Right lobe of liver (tissue), 6 donors: ENCODE results near the gene PKP4. TPM values are rescaled to one million over a fixed set of nuclear protein-coding genes. Genes with fewer than 3 reads are reported as not detected.

Experiments used
- ATAC-seq, 4 donors: fragments of 200-7000 bp; cut with Tn5 transposase; one replicate each; pipeline ENCODE4 v1.9.1; 2020; ENCODE audit warnings: mild to moderate bottlenecking in 4 of 4, moderate library complexity in 4 of 4
- DNase-seq, 3 donors: peaks; one replicate each; pipeline ENCODE4 v3.0.0-alpha.2; 2020
- H3K27ac ChIP-seq, 3 donors: fragments of 200-600 bp; one replicate each; pipeline ENCODE4 v1.8.0; 2022
- H3K27me3 ChIP-seq, 2 donors: fragments of 200-600 bp; one replicate each; pipeline ENCODE4 v1.8.0; 2022
- H3K36me3 ChIP-seq, 4 donors: fragments of 200-600 bp; sonication (generic) in 1 of 4; one replicate each; pipeline versions ENCODE4 v1.5.1 to v1.8.0; 2017 to 2022; ENCODE audit warnings: control low read depth in 1 of 4
- H3K4me1 ChIP-seq, 4 donors: fragments of 200-600 bp; sonication (generic) in 1 of 4; one replicate each; pipeline versions ENCODE4 v1.5.1 to v1.8.0; 2017 to 2022; ENCODE audit warnings: control low read depth in 1 of 4
- H3K4me3 ChIP-seq, 3 donors: fragments of 200-600 bp; one replicate each; pipeline ENCODE4 v1.8.0; 2022
- H3K9me3 ChIP-seq, 4 donors: fragments of 200-600 bp; sonication (generic) in 1 of 4; one replicate each; pipeline versions ENCODE4 v1.5.1 to v1.8.0; 2017 to 2022; ENCODE audit warnings: control low read depth in 1 of 4
- CTCF ChIP-seq, 4 donors: fragments of 200-600 bp in 3 of 4; fragments of 450-650 bp in 1 of 4; IDR thresholded peaks; one replicate each; pipeline versions ENCODE4 v1.5.1 to v1.8.0; 2016 to 2022; ENCODE audit warnings: antibody characterized with exemption in 4 of 4, mild to moderate bottlenecking in 2 of 4
- POLR2A ChIP-seq: fragments of 450-650 bp; IDR thresholded peaks from one replicate; pipeline ENCODE4 v1.6.1; 2017; ENCODE audit warnings: antibody characterized with exemption, mild to moderate bottlenecking
- WGBS: methylation state at CpG from one replicate; pipeline ENCODE4 v1.1.6; 2018; ENCODE audit warnings: low coverage, low lambda C conversion rate; ENCODE audit not compliant: insufficient coverage; ENCODE audit errors: missing lambda C conversion rate; 5-methylcytosine and 5-hydroxymethylcytosine counted together
- intact Hi-C, 2 donors: fragments of 100-400 bp; cut with DNase I; formaldehyde crosslinking; loops; one replicate each; pipeline versions ENCODE4 v1.11.2 to v1.14.1; 2022
- total RNA-seq, 6 experiments: library from RNA; depleted of rRNA in 2 of 6; stranded (reverse); fragments of >200 nt in 2 of 6; fragmentation: NEBNext Ultra II Directional in 3 of 6; extraction: Animal tissue kit (Norgen Biotek cat#: 25700) in 3 of 6; gene quantifications; one replicate each; pipeline versions ENCODE4 v1.1.0 to v1.2.4, GENCODE V29; 2016 to 2023
- donor health status: DM: no; HTN: yes; CAD: no.
- donor health status: DM: no; HTN: no; CAD: no.
- donor health status: DM: no; HTN: no; CAD: no.
- donor health status: DM: no; HTN: yes; CAD: no.
- donor health status: DM: no; HTN: yes; CAD: no.

The PKP4 gene
- total RNA-seq, 6 experiments from 2014 or later = 27.2 to 41.6 (median 33.2) TPM

DNA sequence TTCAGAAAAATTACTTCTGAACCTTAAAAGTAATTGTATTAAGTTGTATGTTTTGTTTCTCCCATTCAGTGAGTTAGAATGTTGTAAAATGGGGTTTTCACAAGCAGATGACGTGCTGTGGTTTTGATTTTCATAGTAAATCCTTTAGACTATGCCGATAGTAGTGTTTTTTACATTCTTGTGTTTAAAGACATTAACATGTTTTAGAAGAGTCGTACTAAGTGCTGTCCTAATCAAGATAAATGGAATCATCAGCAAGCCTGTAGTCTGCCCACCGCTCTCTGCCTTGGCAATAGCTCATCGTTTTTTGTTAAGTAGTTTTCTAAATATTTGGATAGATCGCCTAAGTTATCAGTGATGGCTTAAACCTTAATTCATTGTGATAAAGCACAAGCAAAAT, 21.5 kb downstream of the PKP4 start:
- no peaks in the 10 kb centered on the region for H3K27me3 ChIP-seq
- H3K4me3 ChIP-seq = no peak overlapping the region
- H3K27ac ChIP-seq = no peak overlapping the region
- TF ChIP-seq POLR2A = no peak
- TF ChIP-seq CTCF (IDR thresholded peaks at IDR 0.05) = no peak
- H3K4me1 ChIP-seq = peaks cover 0 to 4% (median 0%) of the 10 kb centered on the region in 4 donors
- WGBS = 60% methylated on average over 6 of the region's 6 CpGs
- ATAC-seq (no peak), DNase-seq (no peak)
- intact Hi-C loops = no loop called here
- H3K36me3 ChIP-seq = no peaks in the 10 kb centered on the region
- no peaks in the 10 kb centered on the region for H3K9me3 ChIP-seq

DNA sequence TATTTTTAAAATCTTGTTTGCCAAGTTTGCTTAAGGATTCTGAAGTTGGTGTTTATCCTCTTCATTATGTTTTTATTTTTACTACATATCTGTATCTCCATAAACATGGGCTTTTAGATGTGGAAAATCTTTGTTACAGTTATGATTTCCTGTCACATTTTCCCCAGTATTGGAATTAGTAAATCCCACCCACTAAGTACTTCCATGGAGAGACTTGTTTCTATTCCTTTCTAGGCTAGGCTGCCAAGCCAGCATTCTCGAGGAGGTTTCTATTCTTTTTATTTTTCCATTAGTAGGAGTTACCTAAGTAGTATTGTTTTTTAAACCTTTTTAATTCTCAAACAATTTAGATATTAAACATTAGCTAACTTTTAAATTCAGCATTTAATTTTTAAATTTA, 22.1 kb downstream of the PKP4 start:
- DNase-seq (no peak), ATAC-seq (no peak)
- intact Hi-C loops = no loop called here
- no peaks in the 10 kb centered on the region for H3K27me3 ChIP-seq
- no peak overlapping the region for H3K27ac ChIP-seq
- TF ChIP-seq CTCF (IDR thresholded peaks at IDR 0.05) (no peak), POLR2A (no peak)
- H3K4me3 ChIP-seq = no peak overlapping the region
- H3K4me1 ChIP-seq = peaks cover 0 to 4% (median 0%) of the 10 kb centered on the region in 4 donors
- H3K36me3 ChIP-seq = no peaks in the 10 kb centered on the region
- no peaks in the 10 kb centered on the region for H3K9me3 ChIP-seq
- 79% methylated on average over 1 of the region's 1 CpG for WGBS

GRCh38 chr2:158481116-158481515, 24.4 kb downstream of the PKP4 start:
- no peaks in the 10 kb centered on the region for H3K36me3 ChIP-seq
- H3K4me1 ChIP-seq = peaks cover 0 to 4% (median 0%) of the 10 kb centered on the region in 4 donors
- no peaks in the 10 kb centered on the region for H3K27me3 ChIP-seq
- ATAC-seq = no peak
- intact Hi-C loops = no loop called here
- TF ChIP-seq CTCF (IDR thresholded peaks at IDR 0.05) (no peak), POLR2A (no peak)
- no peak overlapping the region for H3K4me3 ChIP-seq
- no peaks in the 10 kb centered on the region for H3K9me3 ChIP-seq
- WGBS = 80% methylated on average over 1 of the region's 1 CpG
- DNase-seq = no peak
- H3K27ac ChIP-seq = no peak overlapping the region

DNA sequence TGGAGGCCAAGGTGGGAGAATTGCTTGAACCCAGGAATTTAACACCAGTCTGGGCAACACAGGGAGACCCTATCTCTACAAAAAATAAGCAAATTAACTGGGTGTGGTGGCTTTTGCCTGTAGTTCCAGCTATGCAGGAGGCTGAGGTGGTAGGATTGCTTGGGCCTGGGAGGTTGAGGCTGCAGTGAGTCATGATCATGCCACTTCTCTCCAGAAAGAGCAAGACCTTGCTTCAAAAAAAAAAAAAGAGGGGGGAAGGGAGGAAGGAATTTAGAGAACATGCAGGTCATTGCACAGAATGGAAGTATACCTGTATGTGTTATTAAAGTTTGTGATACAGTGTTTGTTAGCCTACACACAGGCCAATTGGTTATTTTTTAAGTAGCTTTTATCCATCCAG, 25.8 kb downstream of the PKP4 start:
- no peak overlapping the region for H3K4me3 ChIP-seq
- no peak for ATAC-seq
- intact Hi-C loops = no loop called here
- no peak for DNase-seq
- peaks cover 0 to 5% (median 0%) of the 10 kb centered on the region in 4 donors for H3K4me1 ChIP-seq
- no peaks in the 10 kb centered on the region for H3K27me3 ChIP-seq
- TF ChIP-seq POLR2A (no peak), CTCF (IDR thresholded peaks at IDR 0.05) (no peak)
- H3K9me3 ChIP-seq = no peaks in the 10 kb centered on the region
- H3K36me3 ChIP-seq = no peaks in the 10 kb centered on the region
- no peak overlapping the region for H3K27ac ChIP-seq

DNA sequence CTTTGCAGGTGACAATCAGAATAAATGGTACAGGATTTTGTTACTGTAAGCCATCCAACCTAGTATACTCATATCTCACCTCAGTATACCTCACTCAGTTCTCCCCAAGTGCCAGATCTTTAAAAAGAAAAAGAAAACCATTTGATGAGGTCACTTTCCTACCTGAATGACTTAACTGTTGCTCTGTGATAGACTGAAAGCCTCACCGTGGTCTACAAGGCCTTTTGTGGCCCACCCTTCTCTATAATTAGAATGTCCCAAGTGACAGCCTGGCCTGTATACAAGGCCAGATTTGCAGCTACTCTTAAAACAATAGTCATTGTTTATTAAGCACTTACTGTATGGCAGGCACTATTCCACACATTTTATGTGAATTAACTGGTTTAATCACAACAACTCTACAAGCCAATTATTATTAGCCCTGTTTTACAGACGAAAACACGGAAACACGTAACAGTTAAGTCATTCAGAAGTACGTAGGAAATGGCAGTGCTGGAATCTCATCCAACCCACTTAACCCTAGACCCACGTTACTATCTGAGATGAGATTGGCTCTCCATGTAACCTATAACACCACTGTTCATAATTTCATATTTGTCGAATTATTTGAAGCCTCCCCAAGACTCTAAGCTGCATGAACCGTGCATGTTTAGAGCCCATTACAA, 28.3 kb downstream of the PKP4 start:
- TF ChIP-seq POLR2A = no peak
- no peak for TF ChIP-seq CTCF (IDR thresholded peaks at IDR 0.05)
- Histone ChIP-seq H3K9me3 (no peaks in the 10 kb centered on the region), H3K4me1 (peaks cover 0 to 8% (median 0%) of the 10 kb centered on the region in 4 donors), H3K36me3 (no peaks in the 10 kb centered on the region), H3K27ac (no peak overlapping the region), H3K27me3 (no peaks in the 10 kb centered on the region), H3K4me3 (no peak overlapping the region)
- ATAC-seq (no peak), DNase-seq (no peak)
- intact Hi-C loops = no loop called here
- 80% methylated on average over 7 of the region's 8 CpGs for WGBS
